WERI-Rb-1 (cell line): ENCODE measurements around the gene SLCO2A1.

Source experiments
- DNase-seq: peaks from one replicate; pipeline ENCODE4 v3.0.0-alpha.2; 2020
- H3K27ac ChIP-seq: fragments of 250-450 bp; sonication (Bioruptor Pico); 2 replicates; pipeline ENCODE4 v1.5.1; 2020; ENCODE audit warnings: mild to moderate bottlenecking, moderate library complexity
- H3K27me3 ChIP-seq: fragments of 250-450 bp; sonication (Bioruptor Pico); 2 replicates; pipeline ENCODE4 v1.5.1; 2021; ENCODE audit warnings: mild to moderate bottlenecking, low read depth, moderate library complexity; ENCODE audit not compliant: insufficient read depth, severe bottlenecking
- H3K36me3 ChIP-seq: fragments of 250-450 bp; sonication (Bioruptor Pico); 2 replicates; pipeline ENCODE4 v1.5.1; 2020; ENCODE audit warnings: mild to moderate bottlenecking, moderate library complexity
- H3K4me3 ChIP-seq: 2 replicates; pipeline ENCODE4 v1.5.1; 2011; ENCODE audit warnings: low read depth, mild to moderate bottlenecking, control low read depth, low read length
- H3K9me3 ChIP-seq: fragments of 250-450 bp; sonication (Bioruptor Pico); 2 replicates; pipeline ENCODE4 v1.5.1; 2021; ENCODE audit warnings: mild to moderate bottlenecking, moderate library complexity; ENCODE audit not compliant: severe bottlenecking
- CTCF ChIP-seq: IDR thresholded peaks from 2 replicates; pipeline ENCODE4 v1.5.1; 2011; ENCODE audit warnings: low read depth, mild to moderate bottlenecking, control low read depth, inconsistent platforms, low read length

Gene SLCO2A1

GRCh38 chr3:133977568-133977967, 52.2 kb downstream of the SLCO2A1 start:
- no peak for TF ChIP-seq CTCF
- Histone ChIP-seq H3K36me3 (no peaks in the 10 kb centered on the region), H3K9me3 (peaks cover 2% of the 10 kb centered on the region), H3K27me3 (no peaks in the 10 kb centered on the region), H3K27ac (no peak overlapping the region), H3K4me3 (no peak overlapping the region)
- DNase-seq: no peak

- no peaks in the 10 kb centered on the region for H3K27me3 ChIP-seq
- no peak overlapping the region for H3K27ac ChIP-seq
- DNase-seq: no peak
- H3K9me3 ChIP-seq: peaks cover 2% of the 10 kb centered on the region
- no peaks in the 10 kb centered on the region for H3K36me3 ChIP-seq
- no peak overlapping the region for H3K4me3 ChIP-seq
- TF ChIP-seq CTCF: no peak
Observed at GRCh38 chr3:133973249-133973980, 56.3 kb downstream of the SLCO2A1 start.

GRCh38 chr3:133972156-133972555, 57.6 kb downstream of the SLCO2A1 start:
- no peak for DNase-seq
- no peaks in the 10 kb centered on the region for H3K27me3 ChIP-seq
- no peak overlapping the region for H3K4me3 ChIP-seq
- peaks cover 2% of the 10 kb centered on the region for H3K9me3 ChIP-seq
- TF ChIP-seq CTCF: no peak
- H3K36me3 ChIP-seq: no peaks in the 10 kb centered on the region
- no peak overlapping the region for H3K27ac ChIP-seq

GRCh38 chr3:133970916-133971315, 58.8 kb downstream of the SLCO2A1 start:
- Histone ChIP-seq H3K4me3 (no peak overlapping the region), H3K27ac (no peak overlapping the region), H3K9me3 (peaks cover 2% of the 10 kb centered on the region), H3K36me3 (no peaks in the 10 kb centered on the region), H3K27me3 (no peaks in the 10 kb centered on the region)
- TF ChIP-seq CTCF: no peak
- DNase-seq: no peak

- no peak for TF ChIP-seq CTCF
- Histone ChIP-seq H3K36me3 (no peaks in the 10 kb centered on the region), H3K4me3 (no peak overlapping the region), H3K27ac (no peak overlapping the region), H3K9me3 (peaks cover 2% of the 10 kb centered on the region), H3K27me3 (no peaks in the 10 kb centered on the region)
- no peak for DNase-seq
Observed at GRCh38 chr3:133970339-133970738, 59.4 kb downstream of the SLCO2A1 start.
